H9 (cell line): Measurements from ENCODE around the gene PPP1R14C. TPM values are rescaled to one million over a fixed set of nuclear protein-coding genes. Genes with fewer than 3 reads are reported as not detected.

Experiments used
- DNase-seq: peaks from one replicate; pipeline ENCODE4 v3.0.0-alpha.2; 2017
- H2AFZ ChIP-seq: one replicate; pipeline ENCODE4 v1.6.1; 2013; ENCODE audit warnings: mild to moderate bottlenecking, low read length, control low read depth, moderate library complexity
- H2AK5ac ChIP-seq: 2 replicates; pipeline ENCODE4 v1.6.1; 2013; ENCODE audit warnings: low read length, control low read depth, mixed read lengths; ENCODE audit not compliant: insufficient read length
- H2BK120ac ChIP-seq: one replicate; pipeline ENCODE4 v1.6.1; 2013; ENCODE audit warnings: low read depth, mild to moderate bottlenecking, low read length, control low read depth, inconsistent platforms; ENCODE audit not compliant: poor library complexity, severe bottlenecking
- H2BK12ac ChIP-seq: 2 replicates; pipeline ENCODE4 v1.6.1; 2013; ENCODE audit warnings: low read length, control low read depth, mixed read lengths, low read depth; ENCODE audit not compliant: insufficient read length
- H2BK15ac ChIP-seq: 2 replicates; pipeline ENCODE4 v1.6.1; 2013; ENCODE audit warnings: low read depth, low read length, control low read depth
- H2BK20ac ChIP-seq: one replicate; pipeline ENCODE4 v1.6.1; 2013; ENCODE audit warnings: low read depth, mild to moderate bottlenecking, low read length, control low read depth, inconsistent platforms; ENCODE audit not compliant: poor library complexity, severe bottlenecking
- H2BK5ac ChIP-seq: 2 replicates; pipeline ENCODE4 v1.6.1; 2013; ENCODE audit warnings: low read length, control low read depth, mixed read lengths; ENCODE audit not compliant: insufficient read length
- H3K14ac ChIP-seq: 2 replicates; pipeline ENCODE4 v1.6.1; 2013; ENCODE audit warnings: low read length, control low read depth; ENCODE audit not compliant: insufficient read depth
- H3K18ac ChIP-seq: 2 replicates; pipeline ENCODE4 v1.6.1; 2013; ENCODE audit warnings: low read depth, mild to moderate bottlenecking, mixed read lengths, low read length, control low read depth; ENCODE audit not compliant: insufficient read length
- H3K23ac ChIP-seq: 2 replicates; pipeline ENCODE4 v1.6.1; 2013; ENCODE audit warnings: low read length, control low read depth, mixed read lengths, low read depth; ENCODE audit not compliant: insufficient read length
- H3K23me2 ChIP-seq: 2 replicates; pipeline ENCODE4 v1.6.1; 2013; ENCODE audit warnings: low read depth, mild to moderate bottlenecking, mixed read lengths, low read length, control low read depth; ENCODE audit not compliant: insufficient read length, poor library complexity, severe bottlenecking
- H3K27ac ChIP-seq: 2 replicates; pipeline ENCODE4 v1.5.1; 2013; ENCODE audit warnings: low read length, control low read depth, mixed read lengths, low read depth; ENCODE audit not compliant: insufficient read length
- H3K27me3 ChIP-seq: 2 replicates; pipeline ENCODE4 v1.6.1; 2013; ENCODE audit warnings: low read length, control low read depth, inconsistent platforms; ENCODE audit not compliant: insufficient read depth
- H3K4ac ChIP-seq: 2 replicates; pipeline ENCODE4 v1.6.1; 2013; ENCODE audit warnings: low read depth, mild to moderate bottlenecking, control low read depth, inconsistent platforms, low read length, moderate library complexity
- H3K4me1 ChIP-seq: 2 replicates; pipeline ENCODE4 v1.6.1; 2013; ENCODE audit warnings: low read length, control low read depth, inconsistent platforms; ENCODE audit not compliant: insufficient read depth
- H3K4me2 ChIP-seq: 2 replicates; pipeline ENCODE4 v1.6.1; 2013; ENCODE audit warnings: low read length, control low read depth, mixed read lengths; ENCODE audit not compliant: insufficient read length, insufficient read depth
- H3K56ac ChIP-seq: 2 replicates; pipeline ENCODE4 v1.6.1; 2013; ENCODE audit warnings: low read depth, mild to moderate bottlenecking, mixed read lengths, low read length, control low read depth; ENCODE audit not compliant: insufficient read length
- H3K79me1 ChIP-seq: 2 replicates; pipeline ENCODE4 v1.6.1; 2013; ENCODE audit warnings: low read depth, mild to moderate bottlenecking, moderate library complexity, low read length, control low read depth, inconsistent platforms; ENCODE audit not compliant: insufficient read depth, poor library complexity, severe bottlenecking
- H3K79me2 ChIP-seq: 2 replicates; pipeline ENCODE4 v1.6.1; 2013; ENCODE audit warnings: low read length, control low read depth, inconsistent platforms; ENCODE audit not compliant: insufficient read depth
- H3K9ac ChIP-seq: 2 replicates; pipeline ENCODE4 v1.6.1; 2013; ENCODE audit warnings: low read length, control low read depth, mixed read lengths; ENCODE audit not compliant: insufficient read length; ENCODE audit errors: extremely low read depth
- H3K9me3 ChIP-seq: one replicate; pipeline ENCODE4 v1.6.1; 2013; ENCODE audit warnings: low read depth, low read length, inconsistent platforms; ENCODE audit not compliant: control insufficient read depth
- H3T11ph ChIP-seq: one replicate; pipeline ENCODE4 v1.6.1; 2013; ENCODE audit warnings: mild to moderate bottlenecking, low read length, control low read depth, inconsistent platforms
- H4K20me1 ChIP-seq: one replicate; pipeline ENCODE4 v1.6.1; 2013; ENCODE audit not compliant: control insufficient read depth, insufficient read length, insufficient read depth
- H4K5ac ChIP-seq: 2 replicates; pipeline ENCODE4 v1.6.1; 2013; ENCODE audit warnings: low read depth, mild to moderate bottlenecking, mixed read lengths, low read length, control low read depth; ENCODE audit not compliant: insufficient read length
- H4K8ac ChIP-seq: replicated peaks from 2 replicates; pipeline ENCODE4 v1.6.1; 2013; ENCODE audit warnings: low read length, control low read depth, mixed read lengths, low read depth; ENCODE audit not compliant: insufficient read length
- H4K91ac ChIP-seq: 2 replicates; pipeline ENCODE4 v1.6.1; 2013; ENCODE audit warnings: low read depth, mild to moderate bottlenecking, moderate library complexity, mixed read lengths, low read length, control low read depth; ENCODE audit not compliant: insufficient read length
- H3K27ac Mint-ChIP-seq, 3 experiments: 2 replicates in 2 of 3; 3 replicates in 1 of 3; pipeline ENCODE4 v1.8.0; 2020 to 2021; ENCODE audit warnings: mixed read lengths in 3 of 3, mild to moderate bottlenecking in 1 of 3, moderate library complexity in 1 of 3
- H3K27me3 Mint-ChIP-seq: 2 replicates; pipeline ENCODE4 v1.8.0; 2021; ENCODE audit warnings: low read depth, mild to moderate bottlenecking, moderate library complexity, mixed read lengths
- H3K36me3 Mint-ChIP-seq, 3 experiments: 2 replicates in 2 of 3; 3 replicates in 1 of 3; pipeline ENCODE4 v1.8.0; 2020 to 2021; ENCODE audit warnings: low read depth in 3 of 3, mixed read lengths in 3 of 3; ENCODE audit not compliant: insufficient read depth in 1 of 3
- H3K4me1 Mint-ChIP-seq, 2 experiments: 2 replicates each; pipeline ENCODE4 v1.8.0; 2020; ENCODE audit warnings: mixed read lengths in 2 of 2
- H3K4me3 Mint-ChIP-seq, 2 experiments: 2 replicates in 1 of 2; 3 replicates in 1 of 2; pipeline ENCODE4 v1.8.0; 2020 to 2021; ENCODE audit warnings: mild to moderate bottlenecking in 2 of 2, mixed read lengths in 2 of 2, moderate library complexity in 1 of 2
- H3K9me3 Mint-ChIP-seq, 2 experiments: 2 replicates in 1 of 2; 3 replicates in 1 of 2; pipeline ENCODE4 v1.8.0; 2020; ENCODE audit warnings: mild to moderate bottlenecking in 2 of 2, mixed read lengths in 2 of 2, moderate library complexity in 1 of 2
- WGBS: extraction: QIAGEN DNeasy Blood & Tissue Kit; methylation state at CpG from one replicate; pipeline ENCODE4 v1.1.7; 2013; ENCODE audit warnings: missing lambda C conversion rate, low lambda C conversion rate, mixed read lengths; ENCODE audit not compliant: insufficient read length; ENCODE audit errors: extremely low coverage; 5-methylcytosine and 5-hydroxymethylcytosine counted together
- total RNA-seq: library from RNA; stranded (reverse); gene quantifications from 2 replicates; pipeline ENCODE4 v1.2.1, GENCODE V29; 2021
- TF ChIP-seq, protein P1 (sequence below): fragments of 200-600 bp; sonication (generic); conservative IDR thresholded peaks from 3 replicates; pipeline ENCODE4 v1.8.0; 2021; ENCODE audit warnings: antibody characterized with exemption, mild to moderate bottlenecking

The PPP1R14C gene
- total RNA-seq, 1 experiment from 2014 or later: 0.37 TPM

DNA sequence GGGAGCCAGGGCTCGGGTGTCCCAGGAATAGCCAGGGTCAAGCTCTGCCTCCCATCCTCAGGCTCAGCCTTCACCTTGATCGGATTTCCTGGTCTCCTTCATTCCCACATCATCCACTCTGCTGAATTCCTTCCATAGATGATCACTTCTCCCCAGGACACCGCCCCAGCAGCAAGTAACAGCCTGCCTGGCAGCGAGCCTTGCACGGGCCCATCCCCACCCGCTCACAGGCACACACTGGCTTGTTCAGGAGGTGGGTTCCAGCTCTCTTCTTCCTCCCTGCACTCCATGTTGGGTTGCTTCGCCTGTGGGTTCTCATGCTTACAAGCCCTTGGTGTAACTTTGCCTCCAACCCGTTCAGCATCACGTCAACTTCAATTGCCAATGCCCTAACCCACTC, 113.0 kb downstream of the PPP1R14C start:
- no peak overlapping the region for H3K27ac ChIP-seq
- H3K36me3 Mint-ChIP-seq: no peaks in the 10 kb centered on the region
- H3K79me2 ChIP-seq: no peaks in the 10 kb centered on the region
- H3K23me2 ChIP-seq: no peaks in the 10 kb centered on the region
- no peak overlapping the region for H2BK12ac ChIP-seq
- DNase-seq: no peak
- H2BK15ac ChIP-seq: no peak overlapping the region
- no peak overlapping the region for H3K27ac Mint-ChIP-seq
- H3K56ac ChIP-seq: no peak overlapping the region
- H3K4me3 Mint-ChIP-seq: no peak overlapping the region
- H2BK5ac ChIP-seq: no peak overlapping the region
- no peak overlapping the region; the same call in 1 of the 2 replicates for H3K14ac ChIP-seq
- H3K9me3 ChIP-seq: no peaks in the 10 kb centered on the region
- H4K8ac ChIP-seq: no peak overlapping the region
- no peak overlapping the region for H2BK120ac ChIP-seq
- no peak overlapping the region for H3K4ac ChIP-seq
- H3T11ph ChIP-seq: no peak overlapping the region
- no peaks in the 10 kb centered on the region; a peak in 1 of 5 replicates for H3K9me3 Mint-ChIP-seq
- no peaks in the 10 kb centered on the region for H3K79me1 ChIP-seq
- TF ChIP-seq, protein P1, sequence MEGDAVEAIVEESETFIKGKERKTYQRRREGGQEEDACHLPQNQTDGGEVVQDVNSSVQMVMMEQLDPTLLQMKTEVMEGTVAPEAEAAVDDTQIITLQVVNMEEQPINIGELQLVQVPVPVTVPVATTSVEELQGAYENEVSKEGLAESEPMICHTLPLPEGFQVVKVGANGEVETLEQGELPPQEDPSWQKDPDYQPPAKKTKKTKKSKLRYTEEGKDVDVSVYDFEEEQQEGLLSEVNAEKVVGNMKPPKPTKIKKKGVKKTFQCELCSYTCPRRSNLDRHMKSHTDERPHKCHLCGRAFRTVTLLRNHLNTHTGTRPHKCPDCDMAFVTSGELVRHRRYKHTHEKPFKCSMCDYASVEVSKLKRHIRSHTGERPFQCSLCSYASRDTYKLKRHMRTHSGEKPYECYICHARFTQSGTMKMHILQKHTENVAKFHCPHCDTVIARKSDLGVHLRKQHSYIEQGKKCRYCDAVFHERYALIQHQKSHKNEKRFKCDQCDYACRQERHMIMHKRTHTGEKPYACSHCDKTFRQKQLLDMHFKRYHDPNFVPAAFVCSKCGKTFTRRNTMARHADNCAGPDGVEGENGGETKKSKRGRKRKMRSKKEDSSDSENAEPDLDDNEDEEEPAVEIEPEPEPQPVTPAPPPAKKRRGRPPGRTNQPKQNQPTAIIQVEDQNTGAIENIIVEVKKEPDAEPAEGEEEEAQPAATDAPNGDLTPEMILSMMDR: no peak
- H3K18ac ChIP-seq: no peak overlapping the region
- H2AK5ac ChIP-seq: no peak overlapping the region
- no peak overlapping the region for H3K23ac ChIP-seq
- no peaks in the 10 kb centered on the region for H3K4me1 ChIP-seq
- H3K4me1 Mint-ChIP-seq: peaks cover 5 to 12% of the 10 kb centered on the region in 2 experiments
- no peaks in the 10 kb centered on the region for H3K27me3 ChIP-seq
- peaks cover under 1% of the 10 kb centered on the region for H4K20me1 ChIP-seq
- H4K5ac ChIP-seq: no peak overlapping the region
- H2AFZ ChIP-seq: no peak overlapping the region
- H2BK20ac ChIP-seq: no peak overlapping the region
- no peak overlapping the region for H3K9ac ChIP-seq
- H3K27me3 Mint-ChIP-seq: peaks cover 9% of the 10 kb centered on the region
- no CpG with 5 or more reads among the region's 9 CpGs for WGBS
- no peak overlapping the region for H3K4me2 ChIP-seq
- H4K91ac ChIP-seq: no peak overlapping the region
